IMR-90 (cell line): ENCODE measurements around the gene CYFIP1. TPM values are rescaled to one million over a fixed set of nuclear protein-coding genes. Genes with fewer than 3 reads are reported as not detected.
A peak's percentile ranks its signal among the peaks of the same experiment; 100 is the strongest.

Source experiments
- ATAC-seq: fragments of 200-7000 bp; cut with Tn5 transposase; 2 replicates; pipeline ENCODE4 v1.9.1; 2020; ENCODE audit warnings: low read depth, mild to moderate bottlenecking, moderate library complexity
- BruUV-seq: library from RNA; stranded (reverse); fragments of 400-500 nt; replicated peaks from 2 replicates; lab custom pipeline; 2021; lab: Mats Ljungman, UMichigan
- CTCF ChIA-PET: fragments of 300-600 bp; formaldehyde crosslinking; extraction: SDS; loops from one replicate; lab custom pipeline; 2021; ENCODE audit warnings: antibody characterized with exemption; lab: Yijun Ruan, JAX
- POLR2A ChIA-PET: fragments of 300-600 bp; sonication (Branson Sonifier 250); formaldehyde crosslinking; loops from one replicate; lab custom pipeline; 2022; ENCODE audit warnings: antibody characterized with exemption; ENCODE audit not compliant: unreplicated experiment; lab: Charles Lee
- DNase-seq: peaks from one replicate; pipeline ENCODE4 v3.0.0; 2013
- H2AFZ ChIP-seq: replicated peaks from 2 replicates; pipeline ENCODE3; 2013; ENCODE audit warnings: low read length, mild to moderate bottlenecking; ENCODE audit not compliant: poor library complexity
- H2AK5ac ChIP-seq: 2 replicates; pipeline ENCODE4 v1.6.1; 2013; ENCODE audit warnings: low read depth, low read length, inconsistent platforms
- H2AK9ac ChIP-seq: replicated peaks from 2 replicates; pipeline ENCODE3; 2013; ENCODE audit warnings: mild to moderate bottlenecking, low read depth, low read length, moderate library complexity; ENCODE audit not compliant: poor library complexity
- H2BK120ac ChIP-seq: 2 replicates; pipeline ENCODE4 v1.6.1; 2013; ENCODE audit warnings: low read depth, low read length, inconsistent platforms
- H2BK15ac ChIP-seq: 3 replicates; pipeline ENCODE4 v1.6.1; 2013; ENCODE audit warnings: low read depth, low read length, inconsistent platforms
- H2BK20ac ChIP-seq: 2 replicates; pipeline ENCODE4 v1.6.1; 2013; ENCODE audit warnings: low read depth, mild to moderate bottlenecking, inconsistent platforms, low read length, moderate library complexity
- H2BK5ac ChIP-seq: 2 replicates; pipeline ENCODE4 v1.6.1; 2013; ENCODE audit warnings: mild to moderate bottlenecking, low read depth, low read length, inconsistent platforms; ENCODE audit not compliant: poor library complexity, severe bottlenecking
- H3K14ac ChIP-seq: replicated peaks from 2 replicates; pipeline ENCODE4 v1.6.1; 2013; ENCODE audit warnings: low read depth, low read length, inconsistent platforms
- H3K18ac ChIP-seq: 2 replicates; pipeline ENCODE4 v1.6.1; 2013; ENCODE audit warnings: low read depth, low read length, control low read depth
- H3K23ac ChIP-seq: 2 replicates; pipeline ENCODE4 v1.6.1; 2013; ENCODE audit warnings: low read depth, low read length, inconsistent platforms
- H3K27ac ChIP-seq: 2 replicates; pipeline ENCODE4 v1.5.1; 2013; ENCODE audit warnings: mild to moderate bottlenecking, control low read depth, low read length; ENCODE audit not compliant: insufficient read depth
- H3K27me3 ChIP-seq: 2 replicates; pipeline ENCODE4 v1.6.1; 2013; ENCODE audit warnings: low read length; ENCODE audit not compliant: control insufficient read depth, insufficient read depth
- H3K36me3 ChIP-seq: 2 replicates; pipeline ENCODE4 v1.6.1; 2013; ENCODE audit warnings: low read length, mixed read lengths; ENCODE audit not compliant: control insufficient read depth, insufficient read depth
- H3K4ac ChIP-seq: 2 replicates; pipeline ENCODE4 v1.6.1; 2013; ENCODE audit warnings: low read depth, low read length, inconsistent platforms
- H3K4me1 ChIP-seq: 2 replicates; pipeline ENCODE4 v1.6.1; 2013; ENCODE audit warnings: low read length, mixed read lengths; ENCODE audit not compliant: control insufficient read depth, insufficient read depth
- H3K4me2 ChIP-seq: 2 replicates; pipeline ENCODE4 v1.6.1; 2013; ENCODE audit warnings: low read depth, mild to moderate bottlenecking, control low read depth, low read length, moderate library complexity
- H3K4me3 ChIP-seq: 2 replicates; pipeline ENCODE4 v1.5.1; 2013; ENCODE audit warnings: low read depth, mild to moderate bottlenecking, control low read depth, low read length, moderate library complexity; ENCODE audit not compliant: insufficient read depth
- H3K56ac ChIP-seq: 2 replicates; pipeline ENCODE4 v1.6.1; 2013; ENCODE audit warnings: low read length, inconsistent platforms; ENCODE audit not compliant: insufficient read depth; ENCODE audit errors: extremely low read depth
- H3K79me1 ChIP-seq, 2 experiments: 2 replicates each; pipeline ENCODE4 v1.6.1; 2013; ENCODE audit warnings: low read length in 2 of 2, inconsistent platforms in 1 of 2, low read depth in 1 of 2
- H3K9ac ChIP-seq: 2 replicates; pipeline ENCODE4 v1.6.1; 2013; ENCODE audit warnings: low read depth, low read length, control low read depth
- H3K9me1 ChIP-seq: 2 replicates; pipeline ENCODE4 v1.6.1; 2013; ENCODE audit warnings: low read length, inconsistent platforms; ENCODE audit not compliant: insufficient read depth
- H3K9me3 ChIP-seq: 2 replicates; pipeline ENCODE4 v1.6.1; 2013; ENCODE audit warnings: low read length; ENCODE audit not compliant: control insufficient read depth, insufficient read depth
- H4K20me1 ChIP-seq: 2 replicates; pipeline ENCODE4 v1.6.1; 2013; ENCODE audit warnings: low read length, inconsistent platforms; ENCODE audit not compliant: insufficient read depth
- H4K5ac ChIP-seq: 2 replicates; pipeline ENCODE4 v1.6.1; 2013; ENCODE audit warnings: mild to moderate bottlenecking, low read depth, low read length, control low read depth
- H4K8ac ChIP-seq, 2 experiments: 2 replicates each; pipeline ENCODE4 v1.6.1; 2013; ENCODE audit warnings: low read depth in 2 of 2, low read length in 2 of 2, control low read depth in 1 of 2, inconsistent platforms in 1 of 2
- H4K91ac ChIP-seq: 2 replicates; pipeline ENCODE4 v1.6.1; 2013; ENCODE audit warnings: low read depth, low read length, inconsistent platforms; ENCODE audit not compliant: insufficient read depth
- BHLHE40 ChIP-seq: fragments of 150-350 bp; IDR thresholded peaks from 2 replicates; pipeline ENCODE4 v1.6.1; 2016; ENCODE audit warnings: mild to moderate bottlenecking, low read depth, low read length
- ELK1 ChIP-seq: fragments of 150-350 bp; IDR thresholded peaks from 2 replicates; pipeline ENCODE4 v1.6.1; 2016; ENCODE audit warnings: low read depth, mild to moderate bottlenecking, low read length, moderate library complexity, borderline replicate concordance
- MAFK ChIP-seq: IDR thresholded peaks from 2 replicates; pipeline ENCODE4 v1.6.1; 2012; ENCODE audit warnings: low read depth, low read length, improper control_type of control experiment
- MAZ ChIP-seq: IDR thresholded peaks from 2 replicates; pipeline ENCODE4 v1.6.1; 2012; ENCODE audit warnings: low read depth, mild to moderate bottlenecking, low read length, improper control_type of control experiment, moderate library complexity, borderline replicate concordance
- NFE2L2 ChIP-seq: fragments of 150-350 bp; IDR thresholded peaks from 2 replicates; pipeline ENCODE4 v1.6.1; 2016; ENCODE audit warnings: low read depth, mild to moderate bottlenecking, low read length
- POLR2A ChIP-seq: IDR thresholded peaks from 2 replicates; pipeline ENCODE4 v1.6.1; 2012; ENCODE audit warnings: mild to moderate bottlenecking, low read depth, low read length
- RAD21 ChIP-seq: IDR thresholded peaks from 2 replicates; pipeline ENCODE4 v1.6.1; 2012; ENCODE audit warnings: low read length, improper control_type of control experiment
- SMC3 ChIP-seq: fragments of 150-350 bp; IDR thresholded peaks from 2 replicates; pipeline ENCODE4 v1.6.1; 2016; ENCODE audit warnings: low read depth, mild to moderate bottlenecking, antibody characterized with exemption, low read length, moderate library complexity
- USF2 ChIP-seq: fragments of 150-350 bp; IDR thresholded peaks from 2 replicates; pipeline ENCODE4 v1.6.1; 2017; ENCODE audit warnings: mild to moderate bottlenecking, antibody characterized with exemption, low read length, low read depth
- WGBS, 2 experiments: methylation state at CpG; one replicate each; pipeline versions ENCODE4 v1.1.5 to v1.1.7; 2013; ENCODE audit warnings: missing lambda C conversion rate in 2 of 2; ENCODE audit not compliant: insufficient read length in 1 of 2; ENCODE audit errors: extremely low coverage in 2 of 2; 5-methylcytosine and 5-hydroxymethylcytosine counted together
- dilution Hi-C: fragments of 300-500 bp; cut with HindIII; formaldehyde crosslinking; loops from one replicate; pipeline ENCODE4 v1.14.3; 2018; ENCODE audit warnings: low sequenced_read_pairs; ENCODE audit not compliant: unreplicated experiment
- in situ Hi-C: fragments of 300-500 bp; cut with MboI; formaldehyde crosslinking; loops from 3 replicates; pipeline ENCODE4 v1.14.3; 2019; ENCODE audit warnings: low sequenced_read_pairs, inconsistent platforms, mixed read lengths
- intact Hi-C: fragments of 100-400 bp; cut with micrococcal nuclease; formaldehyde crosslinking; loops from 2 replicates; pipeline ENCODE4 v1.10.0; 2022
- polyA plus RNA-seq, 3 experiments: library from polyadenylated mRNA; depleted of rRNA; stranded (reverse); fragments of >200 nt; gene quantifications; 2 replicates each; pipeline ENCODE4 v1.2.3, GENCODE V29; 2012; ENCODE audit warnings: low replicate concordance in 1 of 3
- total RNA-seq: library from RNA; depleted of rRNA; stranded (reverse); fragments of >200 nt; gene quantifications from 2 replicates; pipeline ENCODE4 v1.2.3, GENCODE V29; 2012

The CYFIP1 gene
- total and polyA plus RNA-seq, 2 of the 4 experiments (the other 2 are of a cell fraction) = 58.4 to 163 TPM

- no peak overlapping the region for H2BK15ac ChIP-seq
- H4K8ac ChIP-seq = no peak overlapping the region
- no peak overlapping the region for H3K18ac ChIP-seq
- H4K20me1 ChIP-seq = no peaks in the 10 kb centered on the region
- in situ Hi-C loops (no loop called here), dilution Hi-C loops (no loop called here), intact Hi-C loops (no loop called here)
- no peaks in the 10 kb centered on the region for H3K27me3 ChIP-seq
- H2AFZ ChIP-seq = no peak overlapping the region
- no peak overlapping the region for H3K56ac ChIP-seq
- no peak overlapping the region for H2BK120ac ChIP-seq
- H3K9ac ChIP-seq = no peak overlapping the region
- no peak overlapping the region for H3K23ac ChIP-seq
- no peaks in the 10 kb centered on the region for H3K9me3 ChIP-seq
- POLR2A ChIA-PET = no interaction called here
- H3K4me1 ChIP-seq = no peaks in the 10 kb centered on the region
- peak overlapping the region; percentile 6 for H2AK9ac ChIP-seq
- H2BK5ac ChIP-seq = no peak overlapping the region
- H2BK20ac ChIP-seq = no peak overlapping the region
- no peak overlapping the region for H3K27ac ChIP-seq
- no peak overlapping the region for H2AK5ac ChIP-seq
- H4K5ac ChIP-seq = no peak overlapping the region
- TF ChIP-seq ELK1 = no peak
- TF ChIP-seq POLR2A = no peak
- no peak for TF ChIP-seq MAFK
- no peak for TF ChIP-seq NFE2L2
- no peak for TF ChIP-seq USF2
- no peak for TF ChIP-seq BHLHE40
- TF ChIP-seq SMC3 = no peak
- TF ChIP-seq MAZ = no peak
- TF ChIP-seq RAD21 = no peak
- no peak overlapping the region for H3K14ac ChIP-seq
- H3K79me1 ChIP-seq = peaks cover 0 to 5% of the 10 kb centered on the region in 2 experiments; a peak in 1 of 4 replicates
- BruUV-seq = no TSS peak
- DNase-seq = no peak
- H3K4me3 ChIP-seq = no peak overlapping the region
- no peak overlapping the region for H3K4ac ChIP-seq
- CTCF ChIA-PET = no interaction called here
- ATAC-seq = no peak
- peaks cover 57% of the 10 kb centered on the region for H3K36me3 ChIP-seq
- no peak overlapping the region for H3K4me2 ChIP-seq
- 100% methylated on average over 4 of the region's 11 CpGs; no CpG with 5 or more reads in 1 of the 2 experiments for WGBS, 2 experiments
- no peak overlapping the region for H4K91ac ChIP-seq
- H3K9me1 ChIP-seq = no peaks in the 10 kb centered on the region
These were observed 77.2 kb downstream of the CYFIP1 start for GRCh38 chr15:22902981-22903380.
